GM21529 (cell line): ENCODE data around the gene MALRD1.
"Not testable (repeated sequence)": the region's sequence is repeated elsewhere in the genome, so short reads cannot be mapped to it uniquely, and the experiment has no call there.

ENCODE experiments used
- ATAC-seq: cut with Tn5 transposase; IDR thresholded peaks from one replicate; pipeline ENCODE4 v1.9.1; 2021; ENCODE audit not compliant: unreplicated experiment

MALRD1 gene

DNA sequence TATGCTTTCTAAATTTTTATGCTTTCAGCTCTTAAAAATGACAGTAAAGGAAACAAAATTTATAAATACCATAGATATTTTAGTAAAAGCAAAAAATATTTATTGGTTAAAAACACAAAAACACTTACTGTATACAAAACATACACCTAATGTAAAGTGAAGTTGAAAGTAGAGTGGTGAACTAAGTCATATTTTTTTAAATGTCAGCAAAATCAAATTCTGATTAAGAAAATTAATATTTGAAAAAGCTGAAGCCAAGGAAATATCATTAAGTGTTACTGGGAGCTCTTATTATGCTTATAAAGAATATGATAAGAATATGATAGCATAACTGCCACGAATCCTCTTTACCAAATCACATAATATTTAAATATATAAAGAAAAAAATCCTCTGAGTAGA is 702.4 kb downstream of the MALRD1 start:
- ATAC-seq, result no peak

DNA sequence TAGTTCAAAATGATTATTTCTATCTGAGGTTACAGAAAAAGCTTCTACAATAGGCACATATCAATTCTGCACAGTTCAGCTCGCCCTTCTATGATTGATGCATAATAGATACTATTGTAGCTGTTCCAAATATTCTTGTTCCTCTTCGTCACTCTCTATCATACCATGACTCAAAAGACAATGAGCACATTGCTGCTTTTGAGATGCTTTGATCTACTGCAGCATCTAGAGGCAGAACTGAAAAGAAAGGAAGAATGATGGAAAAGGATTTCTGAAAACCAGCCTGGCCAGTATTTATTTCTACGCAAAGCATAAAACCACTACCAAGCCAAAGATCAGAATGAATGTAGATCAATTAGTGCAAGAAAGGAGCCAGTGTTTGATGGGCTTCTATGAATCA is 708.3 kb downstream of the MALRD1 start:
- no peak for ATAC-seq

DNA sequence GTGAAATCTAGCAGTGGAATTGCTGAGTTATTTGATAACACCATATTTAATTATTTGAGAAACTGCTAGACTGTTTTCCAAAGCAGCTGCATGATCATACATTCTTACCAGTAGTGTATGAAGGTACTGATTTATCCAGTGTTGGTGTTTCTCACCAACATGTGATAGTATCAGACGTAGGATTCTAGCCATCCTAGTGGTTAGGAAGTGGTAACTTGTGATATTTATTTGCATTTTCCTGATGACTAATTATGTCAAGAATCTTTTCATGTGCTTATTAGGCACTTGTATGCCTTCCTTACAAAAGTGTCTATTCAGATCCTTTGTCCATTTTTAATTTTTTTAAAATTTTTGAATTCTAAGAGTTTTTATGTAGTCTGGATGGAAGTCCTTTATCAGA is 713.4 kb downstream of the MALRD1 start:
- ATAC-seq, result no peak

DNA sequence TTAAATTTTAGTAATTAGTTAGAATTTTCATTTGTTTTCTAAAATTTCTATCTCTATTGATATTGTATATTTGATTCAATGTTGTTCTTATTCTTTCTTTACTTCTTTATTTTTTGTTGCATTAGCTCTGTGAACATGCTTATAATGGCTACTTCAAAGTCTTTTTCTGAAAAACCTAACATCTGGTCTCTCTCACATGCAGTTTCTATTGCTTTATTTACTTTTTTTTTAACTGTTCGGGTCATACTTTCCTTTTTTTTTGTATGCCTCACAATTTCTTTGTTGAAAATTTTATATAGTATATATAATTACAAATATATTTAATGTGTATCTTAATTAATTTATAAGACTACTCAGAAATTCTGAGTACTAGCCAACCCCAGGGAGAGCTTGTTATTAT is 715.5 kb downstream of the MALRD1 start:
- no peak for ATAC-seq

DNA sequence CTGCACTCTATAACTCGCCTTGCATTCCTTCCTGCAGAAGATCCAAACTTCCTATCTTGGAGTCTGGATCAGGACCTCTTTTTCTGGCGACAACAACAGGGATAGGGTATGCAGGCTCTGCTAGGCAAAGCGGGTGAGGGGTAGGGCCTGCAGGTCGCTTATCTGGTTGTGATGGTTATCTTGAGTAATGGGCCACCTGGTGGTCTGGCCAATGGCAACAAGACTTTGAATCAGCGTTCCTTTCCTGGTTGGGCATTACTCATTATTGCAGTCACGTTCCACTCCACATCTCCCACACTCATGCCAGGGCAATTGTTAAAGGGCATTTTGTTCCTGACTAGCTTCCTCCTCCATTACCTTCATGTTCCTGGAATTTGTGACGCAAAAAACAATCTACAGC is 719.3 kb downstream of the MALRD1 start:
- no peak for ATAC-seq

DNA sequence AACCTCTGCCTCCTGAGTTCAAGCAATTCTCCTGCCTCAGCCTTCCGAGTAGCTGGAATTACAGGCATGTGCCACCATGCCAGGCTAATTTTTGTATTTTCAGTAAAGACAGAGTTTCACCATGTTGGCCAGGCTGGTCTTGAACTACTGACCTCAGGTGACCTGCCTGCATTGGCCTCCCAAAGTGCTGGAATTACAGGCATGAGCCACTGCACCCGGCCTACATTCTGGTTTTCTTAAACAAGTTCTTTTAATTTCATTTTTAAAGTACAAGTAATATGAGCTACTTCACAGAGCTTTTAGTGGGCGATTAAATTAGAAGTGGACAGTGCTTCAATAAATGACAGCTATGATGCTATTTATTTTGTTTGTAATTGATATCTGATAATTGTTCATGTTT is 721.2 kb downstream of the MALRD1 start:
- not testable (repeated sequence) for ATAC-seq

DNA sequence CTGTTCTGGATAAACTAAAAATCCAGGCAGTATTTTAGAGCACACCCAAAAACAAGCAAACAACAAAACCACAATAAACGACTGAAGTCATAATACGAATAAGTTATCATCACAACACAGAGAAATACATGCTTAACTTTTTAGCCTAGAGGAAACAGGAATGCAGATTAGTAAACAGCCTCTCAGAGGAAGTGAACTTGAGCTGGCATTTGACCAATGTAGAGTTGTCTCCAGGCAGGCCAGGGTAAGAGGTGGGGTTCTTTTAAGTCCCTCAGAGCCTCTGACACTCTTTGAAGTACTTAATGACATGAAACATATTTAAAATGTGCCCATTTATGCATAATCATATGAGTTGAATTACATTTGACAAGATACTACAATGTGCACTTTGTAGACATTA is 724.4 kb downstream of the MALRD1 start:
- no peak for ATAC-seq

DNA sequence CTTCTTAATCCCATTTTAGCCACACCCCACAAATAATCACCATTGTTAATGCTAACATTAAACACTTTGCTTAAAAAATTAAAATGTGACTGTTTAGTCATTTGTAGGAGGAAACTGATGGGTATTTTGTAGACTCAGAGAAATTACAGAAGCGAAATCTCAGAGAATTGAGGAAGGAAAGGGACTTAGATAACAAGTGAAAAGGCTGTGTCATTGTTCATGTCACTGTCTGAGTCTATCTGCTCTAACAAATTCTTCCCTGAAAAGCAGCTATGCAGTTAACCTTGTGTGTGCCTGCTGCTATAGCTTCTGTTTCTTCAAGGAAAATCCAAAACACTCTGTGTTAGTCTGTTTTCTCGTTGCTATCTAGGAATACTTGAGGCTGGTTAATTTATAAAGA is 726.7 kb downstream of the MALRD1 start:
- no peak for ATAC-seq

DNA sequence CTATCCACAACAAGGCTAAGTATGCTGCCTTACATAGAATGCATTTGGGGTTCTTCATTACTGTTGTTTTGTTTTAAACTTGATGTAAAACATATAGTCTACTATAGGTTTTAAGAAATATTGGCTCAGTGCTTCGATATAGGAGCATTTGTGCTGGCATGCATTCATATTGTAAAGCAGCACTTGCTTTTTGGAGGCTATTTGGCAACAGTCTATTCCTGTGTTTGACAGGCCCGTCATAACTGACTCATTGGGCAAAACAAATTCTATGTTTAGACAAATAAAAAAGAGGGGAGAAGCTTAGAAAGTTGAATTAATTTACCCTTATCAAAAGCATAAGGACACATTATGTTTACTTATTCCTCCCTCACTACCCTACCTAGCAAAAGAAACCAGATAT is 729.2 kb downstream of the MALRD1 start:
- ATAC-seq, result no peak

DNA sequence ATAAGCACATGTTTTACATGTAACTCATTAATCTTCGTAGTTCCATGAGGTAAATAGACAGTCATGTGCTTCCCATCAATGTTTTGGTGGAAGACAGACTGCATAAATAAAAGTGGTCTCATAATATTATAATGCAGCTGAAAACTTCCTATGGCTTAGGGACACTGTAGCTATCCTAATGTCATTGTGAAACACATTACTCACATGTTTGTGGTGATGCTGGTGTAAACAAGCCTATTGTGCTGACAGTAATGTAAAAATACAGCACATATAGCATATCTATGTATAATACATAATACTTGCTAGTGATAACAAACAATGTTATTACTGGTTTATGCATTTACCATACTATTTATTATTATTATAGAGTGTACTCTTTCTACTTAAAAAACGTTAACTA is 730.4 kb downstream of the MALRD1 start:
- no peak for ATAC-seq

DNA sequence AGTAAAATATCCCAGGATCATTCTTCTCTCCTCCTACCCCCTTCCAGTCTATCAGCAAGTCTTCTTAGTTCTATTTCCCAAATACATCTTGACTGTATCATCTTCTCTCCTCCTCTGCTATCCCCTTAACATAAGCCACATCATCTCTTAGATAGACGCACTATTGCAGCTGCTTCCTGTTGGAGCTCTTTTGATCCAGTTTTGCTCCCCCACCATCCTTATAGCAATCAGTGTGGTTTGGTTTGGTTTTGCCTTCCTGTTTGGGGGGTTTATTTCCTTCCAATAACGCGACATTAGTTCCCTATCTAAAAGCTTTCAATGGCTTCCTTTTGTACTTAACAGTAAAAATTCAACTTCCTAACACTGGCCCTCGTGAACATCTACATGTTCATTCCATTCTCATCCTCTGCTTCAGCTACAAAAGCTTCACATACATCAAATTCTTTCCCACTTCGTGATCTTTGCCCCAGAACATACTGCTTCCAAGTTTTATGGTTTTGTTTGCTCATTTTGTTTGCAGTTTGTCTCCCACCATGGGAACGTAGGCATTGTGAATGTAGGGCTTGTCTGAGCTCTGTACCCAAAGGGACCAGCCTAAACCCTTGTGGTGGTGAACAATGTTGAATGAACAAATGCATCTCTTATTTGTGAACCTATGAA is 734.0 kb downstream of the MALRD1 start:
- ATAC-seq, result no peak

DNA sequence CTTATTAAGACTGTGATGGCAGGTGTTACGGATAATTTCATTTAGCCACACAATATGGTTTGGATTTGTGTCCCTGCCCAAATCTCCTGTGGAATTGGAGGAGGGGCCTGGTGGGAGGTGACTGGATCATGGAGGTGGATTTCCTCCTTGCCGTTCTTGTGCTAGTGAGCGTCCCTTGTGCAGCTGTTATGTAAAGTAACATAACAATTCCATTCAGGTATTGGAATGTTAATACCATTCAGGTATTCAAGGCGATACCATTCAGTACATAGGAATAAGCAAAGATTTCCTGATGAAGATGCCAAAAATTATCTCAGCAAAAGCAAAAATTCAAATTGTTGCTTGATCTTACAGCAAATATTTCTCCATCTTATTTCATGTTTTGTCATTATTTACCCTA is 735.1 kb downstream of the MALRD1 start:
- no peak for ATAC-seq
